K562 (cell line): ENCODE measurements around the gene TMEM50B. TPM values are rescaled to one million over a fixed set of nuclear protein-coding genes. Genes with fewer than 3 reads are reported as not detected.

ENCODE experiments used
- ARID1B ChIP-seq: fragments of 450-650 bp; IDR thresholded peaks from 2 replicates; pipeline ENCODE4 v1.6.1; 2016; ENCODE audit warnings: antibody characterized with exemption, mild to moderate bottlenecking, inconsistent platforms
- CTCFL ChIP-seq: IDR thresholded peaks from 2 replicates; pipeline ENCODE4 v1.6.1; 2011; ENCODE audit warnings: borderline replicate concordance, low read depth, mild to moderate bottlenecking, moderate library complexity, low read length; ENCODE audit not compliant: insufficient read depth, poor library complexity, severe bottlenecking
- ELF2 ChIP-seq: fragments of 250-450 bp; sonication (Bioruptor Pico); IDR thresholded peaks from 2 replicates; pipeline ENCODE4 v1.5.0; 2021; ENCODE audit warnings: mild to moderate bottlenecking
- SMC3 ChIP-seq: conservative IDR thresholded peaks from 2 replicates; pipeline ENCODE4 v1.6.1; 2011; ENCODE audit warnings: low read depth, low read length, improper control_type of control experiment; ENCODE audit not compliant: insufficient read depth
- SNIP1 ChIP-seq: fragments of 450-650 bp; IDR thresholded peaks from 2 replicates; pipeline ENCODE4 v1.7.1; 2017; ENCODE audit warnings: low read depth, mild to moderate bottlenecking
- SREBF2 ChIP-seq: sonication (generic); formaldehyde crosslinking; IDR thresholded peaks from 2 replicates; pipeline ENCODE4 v1.4.0; 2020; ENCODE audit warnings: mild to moderate bottlenecking, missing genetic modification reagents
- TEAD1 ChIP-seq, 2 experiments: fragments of 450-650 bp in 1 of 2; sonication (generic) in 1 of 2; formaldehyde crosslinking; IDR thresholded peaks; 2 replicates each; pipeline versions ENCODE4 v1.4.0 to v1.8.0; 2020 to 2022; ENCODE audit warnings: mild to moderate bottlenecking in 2 of 2, missing genetic modification reagents in 1 of 2
- ZNF668 ChIP-seq: fragments of 250-450 bp; sonication (Bioruptor Pico); IDR thresholded peaks from 2 replicates; pipeline ENCODE4 v1.8.0; 2022; ENCODE audit warnings: mild to moderate bottlenecking, inconsistent platforms
- polyA plus RNA-seq, 8 experiments: library from polyadenylated mRNA; depleted of rRNA in 4 of 8; stranded (reverse) in 5 of 8; unstranded in 3 of 8; fragments of >200 nt; fragmentation: Nextera tagmentation in 2 of 8; fragmentation: Illumina TruSeq in 1 of 8; extraction: Ambion mirVana in 2 of 8; extraction: Trizol in 1 of 8; gene quantifications; 2 replicates each; pipeline versions ENCODE4 v1.2.1 to v1.2.3, GENCODE V29; 2011 to 2014; ENCODE audit warnings: inconsistent platforms in 1 of 8, missing spikeins in 1 of 8
- total RNA-seq, 7 experiments: library from RNA; depleted of rRNA in 6 of 7; stranded (reverse); fragments of >200 nt in 6 of 7; fragmentation: Illumina TruSeq in 2 of 7; extraction: Trizol in 2 of 7; gene quantifications; 2 replicates each; pipeline versions ENCODE4 v1.2.1 to v1.2.3, GENCODE V29; 2011 to 2021; ENCODE audit warnings: low replicate concordance in 1 of 7
- TF ChIP-seq, protein P1 (sequence below): sonication (generic); formaldehyde crosslinking; IDR thresholded peaks from 2 replicates; pipeline ENCODE4 v1.8.1; 2023; ENCODE audit warnings: missing genetic modification reagents, mild to moderate bottlenecking, borderline replicate concordance
- TF ChIP-seq, protein P2 (sequence below): fragments of 450-650 bp; IDR thresholded peaks from 2 replicates; pipeline ENCODE4 v1.6.1; 2016; ENCODE audit warnings: low read depth

TMEM50B gene
- total and polyA plus RNA-seq, 9 of the 15 experiments (the other 6 are each of a cell fraction or from before 2014, with no cell fraction given), result 20.5 to 64.6 (median 28.9) TPM

DNA sequence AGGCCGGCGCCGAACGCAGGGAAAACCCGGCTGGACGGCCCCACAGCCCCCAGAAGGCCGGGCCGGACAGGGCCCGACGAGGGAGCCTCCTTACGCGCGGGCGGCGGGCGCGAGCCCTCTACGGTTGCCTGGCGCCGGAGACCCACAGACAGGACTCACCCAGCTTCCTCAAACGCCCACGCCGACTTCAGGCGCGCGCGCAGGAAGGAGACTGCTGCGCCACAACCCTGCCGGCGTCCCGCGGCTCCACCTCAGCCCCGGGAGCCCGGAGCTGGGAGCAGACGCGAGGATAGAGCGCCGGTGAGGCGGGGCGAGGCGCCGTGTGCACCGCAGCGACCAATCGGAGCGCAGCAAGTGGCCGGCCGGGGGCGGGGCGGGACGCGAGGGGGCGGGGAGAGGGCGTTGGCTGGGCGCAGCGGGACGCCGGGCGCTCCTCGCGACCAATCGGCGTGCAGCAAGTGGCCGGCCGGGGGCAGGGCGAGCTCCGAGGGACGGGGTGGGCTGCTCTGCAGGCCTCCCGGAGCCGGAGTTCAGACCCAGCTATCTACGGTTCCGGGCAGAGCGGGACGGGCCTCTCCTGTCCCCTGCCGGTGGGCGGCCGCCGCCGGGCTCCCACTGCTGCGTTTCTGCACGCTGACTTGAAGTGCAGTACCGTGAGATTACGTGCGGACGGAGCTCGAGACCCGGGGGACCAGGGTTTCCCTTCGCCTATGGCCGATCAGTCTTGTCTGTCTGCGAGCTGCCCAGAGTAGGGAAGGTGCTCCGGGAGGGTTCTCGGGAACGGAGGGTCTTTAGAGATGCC lies at the start of gene TMEM50B (continued):
- TF ChIP-seq CTCFL (peak; percentile 79), ELF2 (peak; percentile 60; the same call in 1 of the 2 replicates), SNIP1 (no peak), ZNF668 (CRISPR knock-in tag) (no peak), SREBF2 (no peak), SMC3 (peak; percentile 46; the same call in 1 of the 2 replicates), TEAD1 (CRISPR knock-in tag; IDR thresholded peaks at IDR 0.05) (no peak; a peak in 1 of 4 replicates), ARID1B (peak; percentile 29; the same call in 1 of the 2 replicates)
- TF ChIP-seq, protein P1, sequence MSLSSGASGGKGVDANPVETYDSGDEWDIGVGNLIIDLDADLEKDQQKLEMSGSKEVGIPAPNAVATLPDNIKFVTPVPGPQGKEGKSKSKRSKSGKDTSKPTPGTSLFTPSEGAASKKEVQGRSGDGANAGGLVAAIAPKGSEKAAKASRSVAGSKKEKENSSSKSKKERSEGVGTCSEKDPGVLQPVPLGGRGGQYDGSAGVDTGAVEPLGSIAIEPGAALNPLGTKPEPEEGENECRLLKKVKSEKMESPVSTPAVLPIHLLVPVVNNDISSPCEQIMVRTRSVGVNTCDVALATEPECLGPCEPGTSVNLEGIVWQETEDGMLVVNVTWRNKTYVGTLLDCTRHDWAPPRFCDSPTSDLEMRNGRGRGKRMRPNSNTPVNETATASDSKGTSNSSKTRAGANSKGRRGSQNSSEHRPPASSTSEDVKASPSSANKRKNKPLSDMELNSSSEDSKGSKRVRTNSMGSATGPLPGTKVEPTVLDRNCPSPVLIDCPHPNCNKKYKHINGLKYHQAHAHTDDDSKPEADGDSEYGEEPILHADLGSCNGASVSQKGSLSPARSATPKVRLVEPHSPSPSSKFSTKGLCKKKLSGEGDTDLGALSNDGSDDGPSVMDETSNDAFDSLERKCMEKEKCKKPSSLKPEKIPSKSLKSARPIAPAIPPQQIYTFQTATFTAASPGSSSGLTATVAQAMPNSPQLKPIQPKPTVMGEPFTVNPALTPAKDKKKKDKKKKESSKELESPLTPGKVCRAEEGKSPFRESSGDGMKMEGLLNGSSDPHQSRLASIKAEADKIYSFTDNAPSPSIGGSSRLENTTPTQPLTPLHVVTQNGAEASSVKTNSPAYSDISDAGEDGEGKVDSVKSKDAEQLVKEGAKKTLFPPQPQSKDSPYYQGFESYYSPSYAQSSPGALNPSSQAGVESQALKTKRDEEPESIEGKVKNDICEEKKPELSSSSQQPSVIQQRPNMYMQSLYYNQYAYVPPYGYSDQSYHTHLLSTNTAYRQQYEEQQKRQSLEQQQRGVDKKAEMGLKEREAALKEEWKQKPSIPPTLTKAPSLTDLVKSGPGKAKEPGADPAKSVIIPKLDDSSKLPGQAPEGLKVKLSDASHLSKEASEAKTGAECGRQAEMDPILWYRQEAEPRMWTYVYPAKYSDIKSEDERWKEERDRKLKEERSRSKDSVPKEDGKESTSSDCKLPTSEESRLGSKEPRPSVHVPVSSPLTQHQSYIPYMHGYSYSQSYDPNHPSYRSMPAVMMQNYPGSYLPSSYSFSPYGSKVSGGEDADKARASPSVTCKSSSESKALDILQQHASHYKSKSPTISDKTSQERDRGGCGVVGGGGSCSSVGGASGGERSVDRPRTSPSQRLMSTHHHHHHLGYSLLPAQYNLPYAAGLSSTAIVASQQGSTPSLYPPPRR (CRISPR knock-in tag), result no peak
- TF ChIP-seq, protein P2, sequence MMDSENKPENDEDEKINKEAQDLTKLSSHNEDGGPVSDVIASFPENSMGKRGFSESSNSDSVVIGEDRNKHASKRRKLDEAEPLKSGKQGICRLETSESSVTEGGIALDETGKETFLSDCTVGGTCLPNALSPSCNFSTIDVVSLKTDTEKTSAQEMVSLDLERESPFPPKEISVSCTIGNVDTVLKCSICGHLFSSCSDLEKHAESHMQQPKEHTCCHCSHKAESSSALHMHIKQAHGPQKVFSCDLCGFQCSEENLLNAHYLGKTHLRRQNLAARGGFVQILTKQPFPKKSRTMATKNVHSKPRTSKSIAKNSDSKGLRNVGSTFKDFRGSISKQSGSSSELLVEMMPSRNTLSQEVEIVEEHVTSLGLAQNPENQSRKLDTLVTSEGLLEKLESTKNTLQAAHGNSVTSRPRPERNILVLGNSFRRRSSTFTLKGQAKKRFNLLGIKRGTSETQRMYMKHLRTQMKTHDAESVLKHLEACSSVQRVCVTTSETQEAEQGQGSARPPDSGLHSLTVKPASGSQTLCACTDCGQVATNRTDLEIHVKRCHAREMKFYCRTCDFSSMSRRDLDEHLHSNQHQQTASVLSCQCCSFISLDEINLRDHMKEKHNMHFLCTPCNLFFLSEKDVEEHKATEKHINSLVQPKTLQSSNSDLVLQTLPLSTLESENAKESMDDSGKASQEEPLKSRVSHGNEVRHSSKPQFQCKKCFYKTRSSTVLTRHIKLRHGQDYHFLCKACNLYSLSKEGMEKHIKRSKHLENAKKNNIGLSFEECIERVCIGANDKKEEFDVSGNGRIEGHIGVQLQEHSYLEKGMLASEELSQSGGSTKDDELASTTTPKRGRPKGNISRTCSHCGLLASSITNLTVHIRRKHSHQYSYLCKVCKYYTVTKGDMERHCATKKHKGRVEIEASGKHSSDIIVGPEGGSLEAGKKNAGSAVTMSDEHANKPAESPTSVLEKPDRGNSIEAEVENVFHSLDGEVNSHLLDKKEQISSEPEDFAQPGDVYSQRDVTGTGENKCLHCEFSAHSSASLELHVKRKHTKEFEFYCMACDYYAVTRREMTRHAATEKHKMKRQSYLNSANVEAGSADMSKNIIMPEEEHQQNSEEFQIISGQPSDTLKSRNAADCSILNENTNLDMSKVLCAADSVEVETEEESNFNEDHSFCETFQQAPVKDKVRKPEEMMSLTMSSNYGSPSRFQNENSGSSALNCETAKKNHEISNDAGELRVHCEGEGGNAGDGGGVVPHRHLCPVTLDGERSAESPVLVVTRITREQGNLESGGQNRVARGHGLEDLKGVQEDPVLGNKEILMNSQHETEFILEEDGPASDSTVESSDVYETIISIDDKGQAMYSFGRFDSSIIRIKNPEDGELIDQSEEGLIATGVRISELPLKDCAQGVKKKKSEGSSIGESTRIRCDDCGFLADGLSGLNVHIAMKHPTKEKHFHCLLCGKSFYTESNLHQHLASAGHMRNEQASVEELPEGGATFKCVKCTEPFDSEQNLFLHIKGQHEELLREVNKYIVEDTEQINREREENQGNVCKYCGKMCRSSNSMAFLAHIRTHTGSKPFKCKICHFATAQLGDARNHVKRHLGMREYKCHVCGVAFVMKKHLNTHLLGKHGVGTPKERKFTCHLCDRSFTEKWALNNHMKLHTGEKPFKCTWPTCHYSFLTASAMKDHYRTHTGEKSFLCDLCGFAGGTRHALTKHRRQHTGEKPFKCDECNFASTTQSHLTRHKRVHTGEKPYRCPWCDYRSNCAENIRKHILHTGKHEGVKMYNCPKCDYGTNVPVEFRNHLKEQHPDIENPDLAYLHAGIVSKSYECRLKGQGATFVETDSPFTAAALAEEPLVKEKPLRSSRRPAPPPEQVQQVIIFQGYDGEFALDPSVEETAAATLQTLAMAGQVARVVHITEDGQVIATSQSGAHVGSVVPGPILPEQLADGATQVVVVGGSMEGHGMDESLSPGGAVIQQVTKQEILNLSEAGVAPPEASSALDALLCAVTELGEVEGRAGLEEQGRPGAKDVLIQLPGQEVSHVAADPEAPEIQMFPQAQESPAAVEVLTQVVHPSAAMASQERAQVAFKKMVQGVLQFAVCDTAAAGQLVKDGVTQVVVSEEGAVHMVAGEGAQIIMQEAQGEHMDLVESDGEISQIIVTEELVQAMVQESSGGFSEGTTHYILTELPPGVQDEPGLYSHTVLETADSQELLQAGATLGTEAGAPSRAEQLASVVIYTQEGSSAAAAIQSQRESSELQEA, result no peak
